ENCODE data around the gene P2RX3.

DNA sequence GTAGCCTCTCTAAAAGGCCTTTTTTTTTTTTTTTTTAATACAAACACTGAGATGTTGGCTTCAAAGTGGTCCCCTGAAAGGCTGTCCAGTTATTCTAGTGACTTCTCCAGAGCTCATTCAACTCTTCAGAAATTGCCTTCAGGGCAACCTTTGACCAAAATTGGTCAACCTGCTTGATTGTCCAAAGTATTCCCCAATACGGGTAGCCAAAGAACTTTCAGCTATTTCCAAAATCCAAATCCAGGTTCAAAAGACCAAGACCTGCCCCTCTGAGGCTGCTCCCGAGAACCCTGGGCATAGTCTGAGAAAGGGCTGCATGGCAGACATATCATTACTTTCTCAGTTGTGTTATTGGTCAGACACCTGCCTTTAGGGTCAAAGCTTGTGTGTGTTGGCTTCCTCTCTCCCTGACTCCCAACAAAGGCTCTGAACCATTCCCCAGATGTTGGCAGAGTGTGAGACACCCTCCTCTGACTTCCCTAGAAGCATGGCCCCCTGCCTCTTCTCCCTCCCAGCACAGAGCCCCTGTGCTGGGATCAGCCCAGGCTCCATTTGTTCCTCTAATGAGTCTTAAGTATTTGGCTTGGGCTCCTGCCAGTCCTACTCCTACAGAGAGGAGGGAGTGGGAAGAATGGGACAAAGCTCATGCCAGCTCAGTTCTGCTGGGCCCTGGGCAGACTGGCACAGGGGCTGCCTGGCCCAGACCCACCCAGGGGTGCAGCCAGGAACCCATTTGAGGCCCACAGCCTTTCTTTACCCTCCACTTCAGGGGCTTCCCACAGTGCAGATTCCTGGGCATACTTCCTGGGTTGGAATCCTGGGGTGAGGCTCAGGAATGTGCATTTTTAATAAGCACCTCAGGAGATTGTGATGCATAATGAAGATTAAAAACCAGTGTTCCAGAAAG is 43.7 kb upstream of the P2RX3 start:
- TF ChIP-seq, protein P1, sequence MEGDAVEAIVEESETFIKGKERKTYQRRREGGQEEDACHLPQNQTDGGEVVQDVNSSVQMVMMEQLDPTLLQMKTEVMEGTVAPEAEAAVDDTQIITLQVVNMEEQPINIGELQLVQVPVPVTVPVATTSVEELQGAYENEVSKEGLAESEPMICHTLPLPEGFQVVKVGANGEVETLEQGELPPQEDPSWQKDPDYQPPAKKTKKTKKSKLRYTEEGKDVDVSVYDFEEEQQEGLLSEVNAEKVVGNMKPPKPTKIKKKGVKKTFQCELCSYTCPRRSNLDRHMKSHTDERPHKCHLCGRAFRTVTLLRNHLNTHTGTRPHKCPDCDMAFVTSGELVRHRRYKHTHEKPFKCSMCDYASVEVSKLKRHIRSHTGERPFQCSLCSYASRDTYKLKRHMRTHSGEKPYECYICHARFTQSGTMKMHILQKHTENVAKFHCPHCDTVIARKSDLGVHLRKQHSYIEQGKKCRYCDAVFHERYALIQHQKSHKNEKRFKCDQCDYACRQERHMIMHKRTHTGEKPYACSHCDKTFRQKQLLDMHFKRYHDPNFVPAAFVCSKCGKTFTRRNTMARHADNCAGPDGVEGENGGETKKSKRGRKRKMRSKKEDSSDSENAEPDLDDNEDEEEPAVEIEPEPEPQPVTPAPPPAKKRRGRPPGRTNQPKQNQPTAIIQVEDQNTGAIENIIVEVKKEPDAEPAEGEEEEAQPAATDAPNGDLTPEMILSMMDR (conservative IDR thresholded peaks at IDR 0.05): no peak
- no peak for TF ChIP-seq ZFX (IDR thresholded peaks at IDR 0.05)

All from C4-2B (cell line).